Measurements from ENCODE around the gene OBI1. TPM values are rescaled to one million over a fixed set of nuclear protein-coding genes. Genes with fewer than 3 reads are reported as not detected.

The OBI1 gene, protein sequence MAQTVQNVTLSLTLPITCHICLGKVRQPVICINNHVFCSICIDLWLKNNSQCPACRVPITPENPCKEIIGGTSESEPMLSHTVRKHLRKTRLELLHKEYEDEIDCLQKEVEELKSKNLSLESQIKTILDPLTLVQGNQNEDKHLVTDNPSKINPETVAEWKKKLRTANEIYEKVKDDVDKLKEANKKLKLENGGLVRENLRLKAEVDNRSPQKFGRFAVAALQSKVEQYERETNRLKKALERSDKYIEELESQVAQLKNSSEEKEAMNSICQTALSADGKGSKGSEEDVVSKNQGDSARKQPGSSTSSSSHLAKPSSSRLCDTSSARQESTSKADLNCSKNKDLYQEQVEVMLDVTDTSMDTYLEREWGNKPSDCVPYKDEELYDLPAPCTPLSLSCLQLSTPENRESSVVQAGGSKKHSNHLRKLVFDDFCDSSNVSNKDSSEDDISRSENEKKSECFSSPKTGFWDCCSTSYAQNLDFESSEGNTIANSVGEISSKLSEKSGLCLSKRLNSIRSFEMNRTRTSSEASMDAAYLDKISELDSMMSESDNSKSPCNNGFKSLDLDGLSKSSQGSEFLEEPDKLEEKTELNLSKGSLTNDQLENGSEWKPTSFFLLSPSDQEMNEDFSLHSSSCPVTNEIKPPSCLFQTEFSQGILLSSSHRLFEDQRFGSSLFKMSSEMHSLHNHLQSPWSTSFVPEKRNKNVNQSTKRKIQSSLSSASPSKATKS
- 8.9 and 11.8 TPM in 2 replicates for total RNA-seq

DNA sequence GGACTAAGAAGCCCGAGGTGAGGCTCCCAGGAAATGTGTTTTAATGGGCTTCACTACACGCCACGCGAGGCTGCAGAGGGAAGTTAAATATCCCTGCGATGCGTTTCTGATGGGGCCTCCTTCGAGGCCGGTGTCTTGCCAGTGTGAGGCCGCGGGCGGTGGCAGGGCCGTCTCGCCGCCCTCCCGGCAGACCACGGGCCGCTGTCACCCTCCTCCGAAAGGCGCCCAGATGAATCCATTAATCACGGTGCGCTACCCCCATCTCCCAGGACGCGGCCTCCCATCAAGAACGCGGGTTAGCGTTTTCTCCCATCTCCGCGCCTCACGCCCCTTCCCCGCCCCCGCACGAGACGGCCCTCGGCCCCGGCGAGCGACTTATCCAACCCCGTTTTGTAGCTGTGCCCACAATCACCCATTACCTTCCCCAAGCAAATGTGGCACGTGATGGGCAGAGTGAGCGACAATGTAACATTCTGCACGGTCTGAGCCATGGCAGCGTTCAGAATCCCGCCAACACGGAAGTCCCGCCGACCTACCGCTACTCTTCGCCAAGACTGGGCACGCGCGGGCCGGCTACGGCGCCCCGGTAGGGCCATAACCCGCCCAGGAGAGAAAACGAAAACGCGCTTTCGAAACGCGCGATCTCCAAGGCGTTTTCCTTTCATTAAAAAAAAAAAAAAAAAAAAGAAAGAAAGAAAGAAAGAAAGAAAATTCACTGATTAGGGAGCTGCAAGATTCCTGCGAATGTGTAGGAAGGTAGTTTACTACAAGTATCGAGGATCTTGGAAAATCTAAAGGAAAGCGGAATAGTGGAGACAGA, at the start of gene OBI1:
OBI1 (minus strand) TSS at position 526 of the 820 bp plus-strand sequence; CDS start at position 491, 35 bp downstream.
- DNase-seq (ENCODE audit: extremely low read depth, low read depth, low spot score), result no peak

DNA sequence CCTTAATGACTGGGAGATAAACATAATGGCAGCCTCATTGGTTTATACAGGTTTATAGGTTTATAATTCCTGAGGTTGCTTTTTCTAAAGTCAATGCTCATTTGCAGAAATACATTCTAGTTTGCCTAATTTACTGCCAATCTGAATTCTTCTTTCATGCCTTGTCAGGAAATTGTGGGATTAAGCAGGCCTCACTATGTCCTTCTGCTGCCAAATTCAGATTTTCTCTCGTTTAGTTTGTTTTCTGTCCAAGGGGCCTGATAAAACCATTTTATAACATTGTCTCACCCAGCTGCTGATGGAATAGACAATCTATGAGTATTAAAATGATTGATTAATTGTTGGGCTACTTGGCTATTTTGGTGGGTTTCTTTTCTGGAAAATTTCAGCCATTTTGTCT, 42.4 kb upstream of the OBI1 start:
- DNase-seq (ENCODE audit: extremely low read depth, low read depth, low spot score), result no peak

DNA sequence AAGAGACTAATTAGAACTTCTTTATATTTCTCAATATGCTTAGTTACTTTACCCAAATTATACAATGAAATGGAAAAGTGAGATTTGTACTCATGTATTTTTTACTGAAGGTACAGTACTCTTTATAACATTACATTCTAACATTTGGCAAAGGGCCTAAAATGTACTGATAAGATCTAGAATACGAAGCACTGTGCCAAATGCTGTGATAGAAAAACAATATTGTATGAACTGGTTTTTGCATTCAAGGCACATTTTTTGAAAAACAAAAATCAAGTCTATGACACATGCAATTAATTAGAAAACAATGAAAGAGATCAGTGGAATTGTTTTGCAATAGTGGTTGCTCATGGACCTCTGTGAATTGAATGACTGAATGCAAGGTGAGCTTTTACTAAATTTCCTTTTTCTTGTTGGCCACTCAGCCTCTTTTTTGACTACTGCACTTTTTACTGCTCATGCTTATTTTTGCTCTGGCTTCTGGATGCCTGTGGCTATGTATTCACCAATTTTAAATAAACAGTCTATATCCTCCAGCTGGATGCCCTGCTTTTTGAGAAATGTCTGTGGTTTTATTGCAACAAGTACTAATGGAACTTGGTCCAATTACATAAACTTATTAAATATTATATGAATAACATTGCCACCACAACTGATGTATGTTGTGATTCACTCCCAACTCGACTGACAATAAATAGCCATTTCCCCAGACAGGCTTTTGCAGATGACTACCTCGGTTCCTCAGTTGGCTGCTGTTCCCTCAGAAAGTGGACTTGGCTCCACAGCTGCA, 41.4 kb upstream of the OBI1 start:
- DNase-seq (ENCODE audit: extremely low read depth, low read depth, low spot score), result peak; percentile 56

DNA sequence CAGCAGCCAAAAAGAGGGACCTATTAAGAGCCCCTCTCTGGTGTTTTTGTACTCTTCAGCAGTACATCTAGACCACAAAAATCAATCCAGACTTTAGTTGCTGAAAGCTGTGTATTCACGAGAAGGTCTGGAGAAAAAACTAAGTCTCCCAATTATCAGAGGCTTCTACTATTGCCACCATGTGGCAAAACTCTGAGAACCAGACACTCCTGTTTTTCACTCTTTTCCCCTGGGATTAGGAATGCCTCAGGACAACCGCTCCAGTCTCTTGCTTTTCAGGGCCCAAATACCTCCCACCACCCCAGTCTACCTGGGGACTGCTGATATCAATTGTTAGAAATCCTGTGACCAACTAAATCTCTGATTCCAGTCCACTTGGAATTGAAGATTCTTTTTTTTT, 30.1 kb upstream of the OBI1 start:
- no peak for DNase-seq (ENCODE audit: extremely low read depth, low read depth, low spot score)

DNA sequence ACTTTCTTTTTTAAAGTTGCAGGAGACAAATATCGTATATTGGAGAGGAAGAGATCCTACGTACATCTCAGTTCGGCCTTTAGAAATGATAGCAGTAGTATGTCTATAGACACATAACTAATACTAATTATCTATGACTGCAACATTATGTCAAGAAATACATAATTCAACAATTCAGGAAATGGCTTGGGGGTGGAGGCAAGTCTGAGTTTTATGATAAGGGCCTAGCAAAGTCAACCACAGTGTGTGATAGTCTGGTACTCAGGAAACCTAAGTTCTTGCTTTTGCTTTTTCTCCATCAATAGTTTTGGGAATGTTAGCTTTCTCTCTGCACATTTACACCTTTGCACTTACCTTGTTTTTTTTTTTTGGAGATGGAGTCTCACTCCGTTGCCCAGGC, 27.5 kb upstream of the OBI1 start:
- DNase-seq (ENCODE audit: extremely low read depth, low read depth, low spot score), result no peak

DNA sequence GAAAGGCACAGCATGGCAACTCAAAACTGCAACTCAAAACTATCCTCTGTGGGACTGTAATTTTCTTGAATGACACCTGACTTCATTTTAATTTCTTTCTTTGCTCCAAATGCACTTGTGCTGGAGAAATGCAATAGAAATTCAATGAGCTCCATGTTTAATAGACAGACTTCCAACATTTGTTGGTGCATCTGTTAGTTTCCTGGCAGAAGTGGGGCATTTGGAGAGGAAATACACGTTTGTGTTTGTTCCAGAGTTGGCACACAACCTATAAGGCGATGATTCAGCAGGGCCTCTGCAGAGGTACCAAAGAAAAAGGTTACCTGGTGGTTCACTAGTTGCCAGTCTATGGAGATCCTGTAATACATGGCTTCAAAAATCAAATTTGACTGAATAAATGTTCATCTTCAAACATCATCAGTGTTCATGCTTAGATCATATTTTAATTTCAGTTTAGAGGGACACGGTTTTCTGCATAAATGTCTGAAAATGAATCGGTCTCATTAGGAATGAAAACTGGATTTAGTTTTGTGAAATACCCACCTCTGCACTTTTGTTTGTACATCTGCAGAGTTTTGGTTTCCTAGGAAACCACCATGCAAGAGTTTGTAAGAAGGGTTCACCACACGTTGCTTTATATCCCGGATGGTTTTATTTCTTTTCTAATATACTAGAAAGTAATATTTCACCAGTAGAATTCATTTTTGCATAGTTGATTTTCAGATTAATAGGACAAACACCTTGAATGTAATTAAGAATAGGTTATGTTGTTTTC, 21.8 kb upstream of the OBI1 start:
- DNase-seq (ENCODE audit: extremely low read depth, low read depth, low spot score), result no peak

DNA sequence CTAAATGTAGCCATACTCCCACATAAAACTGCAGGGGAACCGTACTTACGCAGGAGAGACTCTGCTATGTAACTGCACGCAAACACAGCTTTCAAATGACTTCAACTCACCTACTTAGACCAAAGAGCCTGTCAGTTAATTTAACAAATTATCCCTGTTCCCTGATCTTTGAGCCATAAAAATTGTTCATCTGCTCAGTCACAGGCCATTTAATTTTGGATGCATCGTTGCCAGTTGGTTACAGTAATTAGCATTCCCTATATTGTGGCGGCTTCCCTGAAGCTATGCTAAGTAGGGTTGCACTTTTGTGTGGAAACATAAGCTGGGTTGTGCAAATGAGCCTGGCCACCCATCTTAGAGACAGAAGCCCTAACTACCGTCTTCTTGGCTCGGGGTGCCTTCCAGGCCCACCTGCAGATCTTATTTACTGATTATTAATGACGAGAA, 21.2 kb upstream of the OBI1 start:
- DNase-seq (ENCODE audit: extremely low read depth, low read depth, low spot score), result no peak

DNA sequence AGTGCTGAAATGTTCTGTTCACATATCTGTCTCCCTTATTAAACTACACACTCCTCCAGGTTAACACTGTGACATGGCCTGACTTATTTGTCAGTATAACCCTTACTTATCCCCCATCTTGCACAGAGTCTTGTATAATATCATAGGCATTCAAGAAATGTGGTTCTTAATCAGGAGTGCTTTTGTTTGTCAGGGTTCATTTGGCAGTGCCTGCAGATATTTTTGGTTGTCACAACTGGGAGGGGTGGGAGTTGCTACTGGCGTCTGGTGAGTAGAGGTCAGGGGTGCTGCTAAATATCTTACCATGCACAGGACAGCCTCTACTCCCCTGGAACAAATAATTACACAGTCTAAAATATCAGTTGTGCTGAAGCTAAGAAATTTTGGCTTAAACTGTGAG, 20.4 kb upstream of the OBI1 start:
- no peak for DNase-seq (ENCODE audit: extremely low read depth, low read depth, low spot score)

DNA sequence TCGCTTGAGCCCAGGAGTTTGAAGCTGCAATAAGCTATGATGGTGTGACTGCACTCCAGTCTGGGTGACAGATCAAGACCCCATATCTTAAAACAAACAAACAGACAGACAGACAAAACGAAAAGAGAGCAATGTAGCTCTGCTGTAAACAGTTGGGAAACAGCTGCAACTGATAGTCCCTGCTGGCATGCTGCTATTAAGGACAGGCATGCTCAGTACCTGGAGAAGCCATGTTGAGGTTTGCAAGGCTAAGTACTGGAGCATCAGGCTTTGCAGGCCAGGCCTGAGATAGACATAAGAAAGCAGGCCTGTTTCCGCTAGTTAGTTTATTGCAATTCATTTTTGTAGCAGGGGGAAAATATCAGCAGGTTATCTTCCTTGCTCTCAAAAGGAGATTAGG, 16.2 kb upstream of the OBI1 start:
- no peak for DNase-seq (ENCODE audit: extremely low read depth, low read depth, low spot score)

DNA sequence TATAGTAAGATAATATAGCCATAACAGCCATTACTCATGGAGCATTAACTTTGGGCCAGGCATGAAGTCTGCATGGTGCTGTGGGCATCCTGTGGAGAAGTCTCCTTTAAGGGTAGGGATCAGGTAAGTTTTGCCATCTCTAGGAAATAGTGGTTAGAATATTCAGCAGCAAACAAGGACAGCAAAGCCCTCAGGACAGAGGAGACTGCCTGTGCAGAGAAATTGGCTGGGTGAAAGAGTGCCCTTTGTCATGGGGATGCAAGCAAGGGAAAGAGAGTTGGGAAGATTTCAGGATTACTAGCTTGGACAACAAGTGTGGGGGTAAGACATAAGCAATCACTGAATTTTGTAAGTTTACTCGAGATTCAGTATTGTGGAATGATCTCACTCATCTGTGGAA, 15.7 kb upstream of the OBI1 start:
- DNase-seq (ENCODE audit: extremely low read depth, low read depth, low spot score), result no peak

DNA sequence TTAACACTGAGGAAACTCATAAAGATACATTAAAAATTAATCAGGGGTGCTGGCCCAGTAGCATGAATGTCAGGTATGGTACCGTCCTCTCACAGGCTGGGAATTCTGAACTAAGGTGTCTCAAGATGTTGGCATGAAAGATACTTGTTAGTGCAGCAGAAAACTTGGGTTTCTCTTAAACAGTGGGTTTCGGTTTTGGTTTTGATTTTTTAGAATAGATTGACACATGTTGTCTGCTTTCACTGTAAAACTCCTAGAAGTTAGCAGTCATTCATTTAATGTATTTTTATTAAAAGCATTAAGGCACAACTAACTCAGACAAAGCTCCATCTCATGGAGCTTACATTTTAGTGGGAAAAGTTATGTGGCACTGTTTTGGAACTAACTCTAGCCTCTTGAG, 3.5 kb upstream of the OBI1 start:
- no peak for DNase-seq (ENCODE audit: extremely low read depth, low read depth, low spot score)

DNA sequence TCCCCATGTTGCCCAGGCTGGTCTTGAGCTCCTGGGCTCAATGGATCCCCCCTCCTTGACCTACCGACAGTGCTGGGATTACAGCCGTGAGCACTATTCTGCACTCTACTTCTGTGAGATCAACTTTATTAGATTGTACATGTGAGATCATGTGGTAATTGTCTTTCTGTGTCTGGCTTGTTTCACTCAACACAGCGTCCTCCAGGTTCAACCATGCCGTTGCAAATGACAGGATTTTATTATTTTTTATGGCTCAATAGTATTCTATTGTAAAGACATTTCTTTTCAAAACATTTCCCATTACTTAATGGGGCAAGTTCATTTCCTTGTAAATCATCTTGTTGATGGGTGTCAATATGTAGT, 1.5 kb upstream of the OBI1 start:
- no peak for DNase-seq (ENCODE audit: extremely low read depth, low read depth, low spot score)

DNA sequence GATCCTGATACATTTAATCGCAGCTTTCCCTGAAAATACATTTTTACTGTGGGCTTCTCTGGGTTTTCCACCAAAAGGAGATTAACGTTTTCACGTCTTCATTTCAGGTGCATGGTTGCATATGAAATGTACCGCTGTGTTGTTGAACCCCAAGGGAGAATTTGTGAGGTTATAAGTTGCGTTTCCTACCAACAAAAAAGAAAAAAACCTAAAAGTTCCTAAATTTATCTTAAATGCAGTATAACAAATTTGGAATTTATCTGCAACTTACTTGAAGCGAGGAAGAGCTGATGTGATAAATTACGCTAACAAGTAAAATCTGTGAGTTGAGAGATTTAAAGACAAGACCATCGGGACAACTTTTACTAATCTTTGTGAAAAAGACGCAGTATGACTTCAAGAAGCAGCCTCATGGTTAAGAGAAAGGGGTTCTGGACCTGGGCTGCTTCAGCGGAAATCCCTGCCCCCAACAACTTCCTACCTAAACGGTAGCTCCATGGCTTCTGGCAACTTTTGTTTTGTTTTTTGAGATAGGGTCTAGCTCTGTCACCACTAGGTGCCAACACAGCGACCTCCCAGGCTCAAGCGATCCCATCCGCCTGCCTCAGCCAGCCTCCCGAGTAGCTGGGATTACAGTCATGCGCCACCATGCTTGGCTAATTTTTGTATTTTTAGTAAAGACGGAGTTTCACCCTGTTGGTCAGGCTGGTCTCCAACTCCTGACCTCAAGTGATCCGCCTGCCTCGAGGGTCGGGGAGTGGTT, 958 bp upstream of the OBI1 start:
- DNase-seq (ENCODE audit: extremely low read depth, low read depth, low spot score), result no peak

DNA sequence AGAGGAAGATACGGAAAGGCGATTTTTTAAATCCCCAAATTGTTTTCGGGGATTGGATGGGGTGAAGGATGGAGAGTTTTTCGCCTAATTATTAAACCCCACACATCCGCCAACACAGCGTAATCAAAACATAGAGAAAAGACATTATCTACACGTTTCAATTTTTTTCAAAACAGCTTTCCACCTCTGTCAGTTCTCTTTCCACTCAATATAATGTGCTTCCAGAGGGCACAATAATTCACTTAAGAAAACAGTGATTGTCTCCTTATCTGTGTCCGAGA, 435 bp upstream of the OBI1 start:
- no peak for DNase-seq (ENCODE audit: extremely low read depth, low read depth, low spot score)

DNA sequence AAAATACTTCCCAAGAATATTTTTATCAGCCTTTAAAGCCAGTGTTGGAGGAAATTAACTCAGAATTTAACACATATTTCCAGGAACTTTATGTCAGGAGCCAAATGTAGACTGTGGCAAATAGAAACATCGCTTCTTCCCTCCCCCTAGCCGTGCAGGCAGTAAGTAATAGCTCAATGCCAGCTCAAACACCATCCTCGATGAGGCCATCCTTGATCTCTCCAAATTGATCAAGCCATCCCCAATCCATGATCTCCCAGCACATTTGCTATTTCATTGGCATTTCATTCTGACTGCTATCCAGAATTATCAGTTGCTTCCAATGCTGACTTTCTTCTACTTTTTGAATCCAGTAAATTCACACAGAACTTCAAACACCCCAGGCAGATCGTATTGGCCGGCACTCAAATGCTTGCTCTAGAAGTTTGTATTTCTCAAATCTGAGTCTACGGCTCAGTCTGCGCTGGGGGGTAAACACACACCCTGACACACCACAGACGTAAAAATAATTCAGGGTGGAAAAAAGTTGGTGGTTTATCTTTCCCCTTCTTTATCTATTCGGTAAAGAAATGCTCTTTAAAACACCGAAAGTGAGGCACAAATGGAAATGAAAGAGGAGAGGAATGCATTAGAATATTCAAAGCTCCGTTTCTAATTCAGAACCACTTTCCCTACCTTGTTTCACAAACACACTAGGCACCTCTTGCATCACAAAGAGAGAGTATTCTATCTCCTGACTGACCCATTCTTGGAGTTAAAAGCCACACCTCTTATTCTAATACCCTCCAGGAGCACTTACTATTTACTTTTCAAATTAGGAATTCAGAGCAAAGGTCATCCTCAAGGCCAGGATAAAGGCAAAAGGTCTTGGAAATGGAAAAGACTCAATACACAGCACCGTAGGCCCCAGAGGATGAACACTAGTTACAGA, 991 bp downstream of the OBI1 start:
- no peak for DNase-seq (ENCODE audit: extremely low read depth, low read depth, low spot score)

DNA sequence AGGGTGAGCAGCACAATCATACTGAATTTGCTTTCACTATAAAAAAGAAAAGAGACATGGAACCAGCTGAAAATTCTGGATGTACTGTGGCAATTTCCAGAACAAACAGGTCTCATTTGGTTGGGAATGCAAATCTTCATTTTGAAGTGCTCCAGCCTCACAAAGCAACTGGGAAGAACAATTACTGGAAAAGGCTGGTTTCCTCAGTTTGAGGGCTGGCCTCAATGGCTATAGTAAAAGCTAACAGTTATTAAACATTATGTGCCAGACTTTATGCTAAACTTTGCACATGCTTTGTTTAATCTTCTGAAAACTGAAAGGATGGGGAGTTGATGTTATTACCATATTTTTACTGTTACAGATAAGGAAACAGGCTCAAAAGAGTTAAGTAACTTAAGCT, 3.0 kb downstream of the OBI1 start:
- DNase-seq (ENCODE audit: extremely low read depth, low read depth, low spot score), result no peak

DNA sequence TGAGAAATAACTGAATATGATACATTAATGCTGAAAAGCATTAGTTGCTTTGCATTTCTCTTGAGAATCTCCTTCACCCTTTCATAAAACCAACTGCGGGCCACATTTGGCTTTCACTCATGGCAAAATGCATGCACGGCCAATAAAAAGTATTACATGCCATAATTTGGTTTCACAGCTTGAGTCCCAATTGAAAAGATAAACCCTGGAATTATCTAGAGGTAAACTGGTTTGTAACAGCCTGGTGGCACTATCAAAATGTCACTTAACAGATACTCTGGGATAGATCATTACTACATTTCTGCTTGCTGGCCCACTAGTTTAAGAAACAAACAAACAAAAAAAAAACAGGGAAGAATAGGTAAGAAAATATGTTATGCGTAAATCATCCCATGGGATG, 3.9 kb downstream of the OBI1 start:
- DNase-seq (ENCODE audit: extremely low read depth, low read depth, low spot score), result no peak

DNA sequence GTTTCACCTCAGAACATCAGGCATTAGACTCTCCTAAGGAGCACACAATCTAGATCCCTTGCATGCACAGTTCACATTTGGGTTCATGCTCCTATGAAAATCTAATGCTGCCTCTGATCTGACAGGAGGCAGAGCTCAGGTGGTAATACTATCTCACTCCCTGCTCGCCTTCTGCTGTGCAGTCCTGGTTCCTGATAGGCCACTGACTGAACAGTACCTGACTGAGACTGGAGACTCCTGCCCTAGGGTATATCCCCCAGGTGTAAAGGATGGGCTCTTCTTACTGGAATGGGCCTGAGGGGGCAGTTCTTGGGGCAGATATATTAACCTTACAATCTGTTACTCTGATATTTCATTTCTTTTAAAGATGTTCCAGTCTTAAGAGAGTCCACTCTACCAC, 6.3 kb downstream of the OBI1 start:
- DNase-seq (ENCODE audit: extremely low read depth, low read depth, low spot score), result no peak

Data from glomerular endothelial cell (primary cell).